C4-2B (cell line): ENCODE measurements around the gene SIGLEC14.

Experiments used
- ZFX ChIP-seq: fragments of 450-650 bp; IDR thresholded peaks from 2 replicates; pipeline ENCODE4 v1.6.1; 2017
- TF ChIP-seq, protein P1 (sequence below): fragments of 450-650 bp; conservative IDR thresholded peaks from 2 replicates; pipeline ENCODE4 v1.5.1; 2017; ENCODE audit warnings: mild to moderate bottlenecking

DNA sequence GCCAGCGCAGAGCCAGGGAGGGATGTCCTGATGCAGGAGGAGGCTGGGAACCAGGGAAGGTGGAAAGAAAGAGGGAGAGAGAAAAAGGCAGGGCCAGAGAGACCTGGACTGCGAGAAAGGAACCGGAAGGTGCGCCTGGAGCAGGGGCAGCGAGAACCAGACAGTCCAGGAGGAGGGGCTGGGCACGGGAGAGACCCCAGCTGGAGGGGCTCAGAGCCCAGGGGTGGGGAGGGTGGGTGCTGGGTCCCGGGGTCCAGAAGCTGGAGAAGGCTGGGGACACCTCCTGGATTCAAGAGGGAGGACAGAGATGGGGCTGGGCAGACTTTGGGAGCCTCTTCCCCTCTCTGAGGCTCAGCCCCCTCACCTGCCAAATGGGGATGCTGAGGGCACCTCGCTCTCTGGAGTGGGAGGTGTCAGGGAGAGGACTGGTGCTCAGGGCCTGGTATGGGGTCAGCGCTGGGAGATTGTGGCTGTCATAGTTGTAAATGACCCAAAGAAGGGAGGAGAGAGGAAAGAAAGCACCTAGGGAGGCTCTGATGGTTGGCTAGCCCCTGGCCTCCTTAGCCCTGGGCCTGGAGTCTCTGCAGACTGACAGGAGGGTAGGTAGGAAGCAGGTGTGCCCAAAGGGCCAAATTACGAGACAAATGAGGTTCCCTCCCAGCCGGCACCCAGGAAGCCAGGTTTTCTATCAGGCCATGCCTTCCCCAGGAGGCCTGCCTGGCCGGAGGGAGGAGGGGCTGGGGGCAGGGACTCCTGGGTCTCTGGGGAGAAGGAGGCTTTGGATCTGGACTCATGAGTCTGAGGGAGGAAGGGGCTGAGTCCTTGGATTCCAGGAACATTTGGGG is 45.2 kb upstream of the SIGLEC14 start:
- TF ChIP-seq, protein P1, sequence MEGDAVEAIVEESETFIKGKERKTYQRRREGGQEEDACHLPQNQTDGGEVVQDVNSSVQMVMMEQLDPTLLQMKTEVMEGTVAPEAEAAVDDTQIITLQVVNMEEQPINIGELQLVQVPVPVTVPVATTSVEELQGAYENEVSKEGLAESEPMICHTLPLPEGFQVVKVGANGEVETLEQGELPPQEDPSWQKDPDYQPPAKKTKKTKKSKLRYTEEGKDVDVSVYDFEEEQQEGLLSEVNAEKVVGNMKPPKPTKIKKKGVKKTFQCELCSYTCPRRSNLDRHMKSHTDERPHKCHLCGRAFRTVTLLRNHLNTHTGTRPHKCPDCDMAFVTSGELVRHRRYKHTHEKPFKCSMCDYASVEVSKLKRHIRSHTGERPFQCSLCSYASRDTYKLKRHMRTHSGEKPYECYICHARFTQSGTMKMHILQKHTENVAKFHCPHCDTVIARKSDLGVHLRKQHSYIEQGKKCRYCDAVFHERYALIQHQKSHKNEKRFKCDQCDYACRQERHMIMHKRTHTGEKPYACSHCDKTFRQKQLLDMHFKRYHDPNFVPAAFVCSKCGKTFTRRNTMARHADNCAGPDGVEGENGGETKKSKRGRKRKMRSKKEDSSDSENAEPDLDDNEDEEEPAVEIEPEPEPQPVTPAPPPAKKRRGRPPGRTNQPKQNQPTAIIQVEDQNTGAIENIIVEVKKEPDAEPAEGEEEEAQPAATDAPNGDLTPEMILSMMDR: no peak
- no peak for TF ChIP-seq ZFX
